GM18499 (cell line): ENCODE data around the gene DDR2.

Source experiments
- ATAC-seq: cut with Tn5 transposase; IDR thresholded peaks from one replicate; pipeline ENCODE4 v1.9.1; 2021; ENCODE audit warnings: moderate number of reproducible peaks; ENCODE audit not compliant: insufficient read depth, unreplicated experiment

Gene DDR2

GRCh38 chr1:162627662-162628296, 4.5 kb upstream of the DDR2 start:
- ATAC-seq = no peak

- no peak for ATAC-seq
Observed at GRCh38 chr1:162629077-162629627, 3.1 kb upstream of the DDR2 start.

GRCh38 chr1:162629651-162630050, 2.6 kb upstream of the DDR2 start:
- no peak for ATAC-seq

GRCh38 chr1:162631546-162632191, 595 bp upstream of the DDR2 start:
- no peak for ATAC-seq

GRCh38 chr1:162632698-162633080, 425 bp downstream of the DDR2 start:
- ATAC-seq = no peak

GRCh38 chr1:162633081-162633762, 958 bp downstream of the DDR2 start:
- ATAC-seq = no peak

GRCh38 chr1:162635418-162635817, 3.2 kb downstream of the DDR2 start:
- ATAC-seq = no peak

- no peak for ATAC-seq
Observed at GRCh38 chr1:162639718-162640117, 7.5 kb downstream of the DDR2 start.

- ATAC-seq = no peak
Observed at GRCh38 chr1:162641114-162641513, 8.8 kb downstream of the DDR2 start.

- no peak for ATAC-seq
Observed at GRCh38 chr1:162644986-162645314, 12.7 kb downstream of the DDR2 start.

- no peak for ATAC-seq
Observed at GRCh38 chr1:162645666-162646065, 13.4 kb downstream of the DDR2 start.

- ATAC-seq = no peak
Observed at GRCh38 chr1:162649583-162649982, 17.3 kb downstream of the DDR2 start.

- no peak for ATAC-seq
Observed at GRCh38 chr1:162654915-162655620, 22.8 kb downstream of the DDR2 start.

GRCh38 chr1:162656266-162656665, 24.0 kb downstream of the DDR2 start:
- no peak for ATAC-seq

GRCh38 chr1:162660574-162660973, 28.3 kb downstream of the DDR2 start:
- no peak for ATAC-seq

GRCh38 chr1:162661336-162661735, 29.1 kb downstream of the DDR2 start:
- ATAC-seq = no peak

GRCh38 chr1:162662013-162662412, 29.7 kb downstream of the DDR2 start:
- no peak for ATAC-seq

- ATAC-seq = no peak
Observed at GRCh38 chr1:162663086-162663485, 30.8 kb downstream of the DDR2 start.

GRCh38 chr1:162663589-162664106, 31.4 kb downstream of the DDR2 start:
- no peak for ATAC-seq

- no peak for ATAC-seq
Observed at GRCh38 chr1:162666006-162666645, 33.9 kb downstream of the DDR2 start.
